ENCODE measurements around the gene MBNL1. TPM values are rescaled to one million over a fixed set of nuclear protein-coding genes. Genes with fewer than 3 reads are reported as not detected.

The MBNL1 gene
- total RNA-seq, 4 donors from 2014 or later: 258 to 478 (median 320) TPM

DNA sequence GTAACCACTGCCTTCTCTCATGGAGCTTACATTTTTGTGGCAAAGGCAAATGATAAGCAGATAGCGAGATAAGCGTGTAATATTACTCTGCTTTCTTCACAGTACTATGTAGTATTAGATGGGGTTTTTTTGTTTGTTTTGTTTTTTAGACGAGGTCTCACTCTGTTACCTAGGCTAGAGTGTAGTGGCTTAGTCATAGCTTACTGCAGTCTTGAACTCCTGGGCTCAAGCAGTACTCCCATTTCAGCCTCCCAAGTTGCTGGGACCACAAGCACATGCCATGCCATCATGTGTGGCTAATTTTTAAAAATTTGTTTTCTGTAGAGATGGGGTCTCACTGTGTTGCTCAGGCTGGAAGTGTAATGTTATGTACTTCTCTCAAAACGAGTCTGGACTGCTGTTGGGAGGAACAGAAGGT is 22.9 kb downstream of the MBNL1 start:
- H3K36me3 ChIP-seq: no peaks in the 10 kb centered on the region
- H3K4me1 ChIP-seq: peaks cover 67% of the 10 kb centered on the region
- no peak overlapping the region for H3K27ac ChIP-seq
- no peak for DNase-seq (ENCODE audit: low spot score in 2 of 2)
- H3K27me3 ChIP-seq: no peaks in the 10 kb centered on the region
- 65% methylated on average over 4 of the region's 4 CpGs for WGBS
- TF ChIP-seq POLR2AphosphoS5 (IDR thresholded peaks at IDR 0.05) (no peak), EP300 (IDR thresholded peaks at IDR 0.05) (no peak), POLR2A (IDR thresholded peaks at IDR 0.05) (no peak)
- TF ChIP-seq, protein P1, sequence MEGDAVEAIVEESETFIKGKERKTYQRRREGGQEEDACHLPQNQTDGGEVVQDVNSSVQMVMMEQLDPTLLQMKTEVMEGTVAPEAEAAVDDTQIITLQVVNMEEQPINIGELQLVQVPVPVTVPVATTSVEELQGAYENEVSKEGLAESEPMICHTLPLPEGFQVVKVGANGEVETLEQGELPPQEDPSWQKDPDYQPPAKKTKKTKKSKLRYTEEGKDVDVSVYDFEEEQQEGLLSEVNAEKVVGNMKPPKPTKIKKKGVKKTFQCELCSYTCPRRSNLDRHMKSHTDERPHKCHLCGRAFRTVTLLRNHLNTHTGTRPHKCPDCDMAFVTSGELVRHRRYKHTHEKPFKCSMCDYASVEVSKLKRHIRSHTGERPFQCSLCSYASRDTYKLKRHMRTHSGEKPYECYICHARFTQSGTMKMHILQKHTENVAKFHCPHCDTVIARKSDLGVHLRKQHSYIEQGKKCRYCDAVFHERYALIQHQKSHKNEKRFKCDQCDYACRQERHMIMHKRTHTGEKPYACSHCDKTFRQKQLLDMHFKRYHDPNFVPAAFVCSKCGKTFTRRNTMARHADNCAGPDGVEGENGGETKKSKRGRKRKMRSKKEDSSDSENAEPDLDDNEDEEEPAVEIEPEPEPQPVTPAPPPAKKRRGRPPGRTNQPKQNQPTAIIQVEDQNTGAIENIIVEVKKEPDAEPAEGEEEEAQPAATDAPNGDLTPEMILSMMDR (IDR thresholded peaks at IDR 0.05): no peak
- no peak overlapping the region for H3K4me3 ChIP-seq
- H3K9me3 ChIP-seq: no peaks in the 10 kb centered on the region

DNA sequence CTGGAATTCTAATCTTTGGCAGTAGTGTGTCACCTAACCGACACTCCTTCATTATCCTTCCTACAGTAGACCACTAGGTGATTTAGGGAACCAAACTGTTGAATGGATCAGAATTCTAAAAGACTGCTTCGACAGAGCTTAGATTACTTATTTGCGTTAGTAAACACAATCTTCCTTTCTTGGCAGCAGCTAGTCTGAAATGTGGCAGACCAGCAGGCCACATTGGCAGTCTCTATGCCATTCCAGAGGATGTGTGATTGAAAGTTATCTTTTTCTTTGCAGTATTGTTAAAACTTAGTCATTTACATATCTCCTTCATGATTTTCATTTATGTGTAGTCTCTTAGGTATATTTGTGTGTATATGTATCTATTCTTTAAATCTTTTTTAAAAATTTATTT is 23.6 kb downstream of the MBNL1 start:
- Histone ChIP-seq H3K9me3 (no peaks in the 10 kb centered on the region), H3K27ac (no peak overlapping the region), H3K4me3 (no peak overlapping the region), H3K4me1 (peaks cover 62% of the 10 kb centered on the region), H3K27me3 (no peaks in the 10 kb centered on the region), H3K36me3 (no peaks in the 10 kb centered on the region)
- TF ChIP-seq, protein P1 (IDR thresholded peaks at IDR 0.05): no peak
- TF ChIP-seq POLR2AphosphoS5 (IDR thresholded peaks at IDR 0.05): no peak
- WGBS: 34% methylated on average over 3 of the region's 3 CpGs
- DNase-seq (ENCODE audit: low spot score in 2 of 2): no peak

DNA sequence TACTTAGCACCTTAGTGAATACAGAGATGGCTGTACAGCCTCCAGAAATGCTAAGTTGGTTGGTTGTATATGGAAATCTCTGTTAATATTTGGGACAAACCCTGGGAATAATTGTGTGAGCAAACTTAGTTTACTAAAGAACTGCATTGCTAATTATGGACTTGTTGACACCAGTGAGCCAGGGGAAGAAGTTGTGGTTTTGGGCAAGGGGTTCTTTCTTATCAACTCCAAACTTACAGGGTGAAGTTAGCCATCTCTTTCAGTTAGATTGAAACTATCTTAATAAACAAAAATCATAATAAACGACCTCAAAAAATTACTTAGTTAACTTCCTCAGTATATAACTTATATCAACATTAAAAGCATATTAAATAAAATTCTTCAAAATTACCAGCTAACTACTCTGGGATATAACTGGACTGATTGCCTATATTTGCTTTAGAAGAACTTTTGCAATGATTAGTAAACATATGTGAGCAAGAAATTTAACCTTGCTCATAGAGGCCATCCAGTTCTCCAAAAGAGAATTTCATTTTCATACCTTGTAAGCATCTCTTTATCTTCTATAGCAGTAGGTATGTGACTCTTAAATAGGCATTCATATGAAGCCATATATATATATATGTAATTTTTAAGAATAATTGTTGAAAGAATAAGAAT is 24.7 kb downstream of the MBNL1 start:
- Histone ChIP-seq H3K4me1 (peaks cover 62% of the 10 kb centered on the region), H3K27ac (no peak overlapping the region), H3K9me3 (no peaks in the 10 kb centered on the region), H3K27me3 (no peaks in the 10 kb centered on the region), H3K4me3 (no peak overlapping the region), H3K36me3 (no peaks in the 10 kb centered on the region)
- no peak for DNase-seq (ENCODE audit: low spot score in 2 of 2)
- WGBS: 49% methylated on average over 1 of the region's 1 CpG
- TF ChIP-seq POLR2A (IDR thresholded peaks at IDR 0.05) (no peak), POLR2AphosphoS5 (IDR thresholded peaks at IDR 0.05) (no peak), EP300 (IDR thresholded peaks at IDR 0.05) (no peak)
- TF ChIP-seq, protein P1 (IDR thresholded peaks at IDR 0.05): no peak

DNA sequence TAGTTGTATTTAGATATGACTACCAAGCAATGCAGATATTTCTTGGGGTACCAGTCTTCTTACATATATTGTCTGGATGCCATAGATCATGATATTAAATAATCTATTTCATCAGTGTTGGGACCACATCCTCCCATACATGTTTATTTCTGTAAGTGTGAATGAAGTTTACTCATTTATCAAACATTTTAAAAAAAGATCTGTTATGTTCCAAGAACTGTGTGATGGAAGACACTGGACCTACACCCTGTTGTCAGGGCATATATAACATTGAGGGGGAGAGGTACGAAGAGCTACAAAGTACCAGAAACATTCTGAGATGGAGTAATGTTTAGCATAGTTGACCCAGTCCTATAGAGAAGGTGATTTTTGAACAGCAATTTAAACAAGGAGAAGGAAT is 26.6 kb downstream of the MBNL1 start:
- H3K27ac ChIP-seq: no peak overlapping the region
- H3K9me3 ChIP-seq: no peaks in the 10 kb centered on the region
- no peak for TF ChIP-seq POLR2AphosphoS5 (IDR thresholded peaks at IDR 0.05)
- TF ChIP-seq, protein P1 (IDR thresholded peaks at IDR 0.05): no peak
- TF ChIP-seq EP300 (IDR thresholded peaks at IDR 0.05): no peak
- TF ChIP-seq POLR2A (IDR thresholded peaks at IDR 0.05): no peak
- WGBS: 91% methylated on average over 1 of the region's 1 CpG
- no peak for DNase-seq (ENCODE audit: low spot score in 2 of 2)
- no peaks in the 10 kb centered on the region for H3K27me3 ChIP-seq
- H3K4me1 ChIP-seq: peaks cover 75% of the 10 kb centered on the region
- H3K4me3 ChIP-seq: no peak overlapping the region
- no peaks in the 10 kb centered on the region for H3K36me3 ChIP-seq

DNA sequence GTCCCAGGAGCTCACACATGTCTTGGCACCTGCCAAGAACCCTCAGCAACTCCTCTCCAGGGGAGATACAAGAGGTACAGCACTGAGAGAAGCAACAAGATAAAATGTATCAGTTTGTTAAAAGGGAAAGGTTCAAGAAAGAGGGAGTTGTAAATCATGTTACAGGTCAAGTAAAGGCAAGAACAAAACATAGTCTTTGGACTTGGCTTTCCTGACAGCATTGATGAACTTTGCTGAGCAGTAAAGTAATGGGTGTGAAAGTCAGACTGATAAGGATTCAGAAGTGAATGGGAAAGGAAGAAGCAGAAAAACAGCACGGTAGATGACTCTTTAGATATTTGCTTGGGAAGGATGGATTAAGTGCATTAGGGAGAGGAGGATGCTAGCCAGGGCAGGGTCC is 27.1 kb downstream of the MBNL1 start:
- 57% methylated on average over 1 of the region's 1 CpG for WGBS
- H3K4me3 ChIP-seq: no peak overlapping the region
- peaks cover 75% of the 10 kb centered on the region for H3K4me1 ChIP-seq
- DNase-seq (ENCODE audit: low spot score in 2 of 2): no peak
- H3K27me3 ChIP-seq: no peaks in the 10 kb centered on the region
- H3K36me3 ChIP-seq: no peaks in the 10 kb centered on the region
- TF ChIP-seq POLR2AphosphoS5 (IDR thresholded peaks at IDR 0.05): no peak
- TF ChIP-seq POLR2A (IDR thresholded peaks at IDR 0.05): no peak
- TF ChIP-seq, protein P1 (IDR thresholded peaks at IDR 0.05): no peak
- no peak for TF ChIP-seq EP300 (IDR thresholded peaks at IDR 0.05)
- no peak overlapping the region for H3K27ac ChIP-seq
- H3K9me3 ChIP-seq: no peaks in the 10 kb centered on the region
